Small intestine (tissue), 7 donors: ENCODE measurements around the gene DNAJB12. TPM values are rescaled to one million over a fixed set of nuclear protein-coding genes. Genes with fewer than 3 reads are reported as not detected.
A peak's percentile ranks its signal among the peaks of the same experiment; 100 is the strongest.
"Not testable (repeated sequence)": the region's sequence is repeated elsewhere in the genome, so short reads cannot be mapped to it uniquely, and the experiment has no call there.

ENCODE experiments used
- DNase-seq, 2 donors: peaks; one replicate each; pipeline versions ENCODE4 v3.0.0 to v3.0.0-alpha.2; 2013
- FAIRE-seq: peaks from 2 replicates; lab custom pipeline; 2012; peaks lifted over from hg19 to GRCh38; lab: Jason Lieb, UNC
- H3K27ac ChIP-seq, 3 donors: one replicate each; pipeline ENCODE4 v1.5.1; 2013; ENCODE audit warnings: low read length in 2 of 3, mild to moderate bottlenecking in 2 of 3, control low read depth in 1 of 3, inconsistent platforms in 1 of 3, low read depth in 1 of 3, moderate library complexity in 1 of 3
- H3K27me3 ChIP-seq, 3 donors: one replicate each; pipeline ENCODE4 v1.6.1; 2013; ENCODE audit warnings: low read length in 3 of 3, inconsistent platforms in 1 of 3; ENCODE audit not compliant: control insufficient read depth in 3 of 3, insufficient read depth in 3 of 3
- H3K36me3 ChIP-seq, 3 donors: one replicate each; pipeline ENCODE4 v1.6.1; 2013; ENCODE audit warnings: low read length in 3 of 3, inconsistent platforms in 1 of 3, low read depth in 1 of 3, mild to moderate bottlenecking in 1 of 3, moderate library complexity in 1 of 3; ENCODE audit not compliant: control insufficient read depth in 3 of 3, insufficient read depth in 2 of 3
- H3K4me1 ChIP-seq, 3 donors: one replicate each; pipeline ENCODE4 v1.6.1; 2013; ENCODE audit warnings: low read length in 2 of 3, inconsistent platforms in 1 of 3, low read depth in 1 of 3, mild to moderate bottlenecking in 1 of 3, moderate library complexity in 1 of 3; ENCODE audit not compliant: control insufficient read depth in 3 of 3, insufficient read depth in 2 of 3
- H3K4me3 ChIP-seq, 3 donors: one replicate each; pipeline ENCODE4 v1.5.1; 2013; ENCODE audit warnings: low read length in 3 of 3, control low read depth in 1 of 3, inconsistent platforms in 1 of 3, low read depth in 1 of 3, mild to moderate bottlenecking in 1 of 3, moderate library complexity in 1 of 3
- H3K9me3 ChIP-seq, 2 donors: one replicate each; pipeline ENCODE4 v1.6.1; 2013; ENCODE audit warnings: low read depth in 1 of 2, low read length in 1 of 2; ENCODE audit not compliant: control insufficient read depth in 2 of 2, insufficient read depth in 1 of 2
- whole genome bisulfite sequencing, 3 donors: extraction: QIAGEN DNeasy Blood & Tissue Kit; methylation state at CpG; one replicate each; pipeline ENCODE4 v1.1.7; 2013; 5-methylcytosine and 5-hydroxymethylcytosine counted together
- polyA plus RNA-seq, 4 donors: library from polyadenylated mRNA; stranded (reverse) in 3 of 4; unstranded in 1 of 4; fragments of 200-250 nt in 3 of 4; fragments of 120-200 nt in 1 of 4; gene quantifications; one replicate each; pipeline versions ENCODE4 v1.2.1 to v1.2.3, GENCODE V29; 2013
- donor health status: healthy with polysubstance abuse.
- donor health status: control.
- donor health status: control.
- donor health status: Bipolar disorder and iron deficiency.
- donor health status: healthy.

Gene DNAJB12
- polyA plus RNA-seq, 4 donors: 17.0 to 37.1 (median 22.9) TPM

DNA sequence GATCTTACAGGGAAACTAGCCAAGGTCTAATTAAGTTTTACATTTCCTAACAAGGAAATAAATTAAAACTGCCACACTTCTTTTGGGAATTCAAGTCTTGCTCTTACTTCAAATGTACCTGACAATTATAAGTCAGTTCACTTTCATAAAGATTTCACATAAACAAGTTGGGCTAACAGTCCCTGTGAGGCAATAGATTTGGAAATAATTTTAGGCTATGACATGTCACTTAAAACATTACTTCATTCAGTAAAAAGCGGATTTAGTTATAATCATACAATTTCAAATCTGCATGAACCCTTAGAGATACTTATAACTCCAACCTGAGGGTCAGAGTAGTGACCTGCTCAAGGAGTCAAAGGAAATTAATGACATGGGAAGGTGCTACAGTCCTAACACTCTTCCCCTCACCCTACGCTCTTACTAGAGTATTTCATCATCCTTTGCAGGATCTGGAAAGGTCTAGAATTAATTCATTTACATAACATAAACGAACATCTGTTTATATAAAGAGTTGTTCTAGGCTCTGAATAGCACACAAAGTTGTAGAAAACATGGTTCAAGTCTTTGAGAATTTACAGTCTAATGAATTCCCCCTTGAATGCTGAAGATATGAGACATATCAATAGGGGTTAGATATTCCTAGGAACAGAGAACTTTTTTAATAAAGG, 32.3 kb upstream of the DNAJB12 start:
- H3K4me3 ChIP-seq: no peak overlapping the region
- no peaks in the 10 kb centered on the region for H3K27me3 ChIP-seq
- peaks cover 0 to 10% (median 4%) of the 10 kb centered on the region in 3 donors for H3K36me3 ChIP-seq
- WGBS, 3 donors: 49 to 81% (median 78%) methylated on average over 3 of the region's 3 CpGs
- no peak overlapping the region for H3K27ac ChIP-seq
- no peak for DNase-seq
- peaks cover 0 to 7% (median 0%) of the 10 kb centered on the region in 3 donors for H3K4me1 ChIP-seq
- H3K9me3 ChIP-seq: no peaks in the 10 kb centered on the region
- no peak for FAIRE-seq

DNA sequence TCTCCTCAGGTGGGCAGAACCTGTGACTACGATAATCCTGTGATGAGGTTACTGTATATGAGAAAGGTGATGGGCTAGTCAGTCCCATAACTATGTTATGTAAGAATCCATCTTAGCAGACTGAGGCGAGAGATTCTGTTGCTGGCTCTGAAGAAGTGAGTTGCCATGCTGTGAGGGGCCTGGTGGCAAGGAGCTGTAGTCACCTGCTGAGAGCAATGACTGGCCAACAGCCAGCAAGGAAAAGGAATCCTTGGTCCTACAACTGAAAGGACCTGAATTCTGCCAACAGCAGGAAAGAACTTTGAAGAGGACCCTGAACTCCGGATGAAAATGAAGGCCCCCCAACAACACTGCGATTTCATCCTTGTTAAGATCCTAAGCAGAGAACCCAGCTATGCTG, 31.0 kb upstream of the DNAJB12 start:
- Histone ChIP-seq H3K4me1 (peaks cover 0 to 7% (median 0%) of the 10 kb centered on the region in 3 donors), H3K9me3 (no peaks in the 10 kb centered on the region), H3K27me3 (no peaks in the 10 kb centered on the region), H3K36me3 (peaks cover 0 to 6% (median 4%) of the 10 kb centered on the region in 3 donors), H3K4me3 (no peak overlapping the region), H3K27ac (no peak overlapping the region)
- DNase-seq (no peak), FAIRE-seq (no peak)
- WGBS, 3 donors: 92 to 96% (median 95%) methylated on average over 4 of the region's 4 CpGs

DNA sequence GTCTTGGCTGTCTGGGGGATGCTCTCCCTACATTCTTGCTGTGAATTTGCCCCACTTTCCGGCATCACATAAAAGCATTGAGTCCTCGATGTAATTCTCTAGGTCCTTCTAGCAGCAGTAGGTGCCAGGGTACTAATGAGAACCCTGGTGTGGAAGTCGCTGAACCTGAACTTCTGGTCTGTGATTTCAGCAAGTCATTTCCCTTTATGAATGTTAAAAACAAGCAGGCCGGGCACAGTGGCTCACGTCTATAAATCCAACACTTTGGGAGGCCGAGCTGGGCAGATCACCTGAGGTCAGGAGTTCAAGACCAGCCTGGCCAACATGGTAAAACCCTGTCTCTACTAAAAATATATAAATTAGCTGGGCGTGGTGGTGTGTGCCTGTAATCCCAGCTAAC, 30.3 kb upstream of the DNAJB12 start:
- WGBS, 3 donors: 75 to 78% (median 78%) methylated on average over 7 of the region's 7 CpGs

DNA sequence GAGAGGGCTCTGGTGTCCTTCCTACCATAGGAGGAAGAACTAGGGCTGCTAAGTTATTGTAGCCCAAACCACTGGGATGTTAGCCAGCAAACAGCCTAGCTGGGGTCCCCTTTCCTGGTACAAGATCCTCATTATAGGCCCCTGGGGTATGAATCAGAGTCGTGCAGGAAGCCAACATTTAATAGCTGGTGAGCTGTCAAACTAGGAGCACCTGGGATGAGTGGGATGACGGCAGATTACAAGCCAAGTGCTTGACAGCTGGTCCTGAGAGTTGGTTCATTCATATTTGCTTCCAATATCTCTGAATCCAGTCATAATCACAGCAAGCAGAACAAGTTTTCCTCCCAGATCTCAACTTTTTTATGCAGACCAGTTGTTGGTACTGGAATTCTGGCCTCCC, 25.1 kb upstream of the DNAJB12 start:
- Histone ChIP-seq H3K4me3 (no peak overlapping the region), H3K4me1 (no peaks in the 10 kb centered on the region), H3K27ac (no peak overlapping the region), H3K36me3 (peaks cover 0 to 21% (median 0%) of the 10 kb centered on the region in 3 donors), H3K9me3 (no peaks in the 10 kb centered on the region), H3K27me3 (no peaks in the 10 kb centered on the region)
- WGBS, 3 donors: 75 to 86% (median 77%) methylated on average over 2 of the region's 2 CpGs
- no peak for FAIRE-seq
- no peak for DNase-seq

More for the DNA sequence above, 30.3 kb upstream of the DNAJB12 start:
- not testable (repeated sequence) for H3K27me3 ChIP-seq, H3K4me1 ChIP-seq, DNase-seq, H3K4me3 ChIP-seq, H3K27ac ChIP-seq, FAIRE-seq, H3K36me3 ChIP-seq, H3K9me3 ChIP-seq

DNA sequence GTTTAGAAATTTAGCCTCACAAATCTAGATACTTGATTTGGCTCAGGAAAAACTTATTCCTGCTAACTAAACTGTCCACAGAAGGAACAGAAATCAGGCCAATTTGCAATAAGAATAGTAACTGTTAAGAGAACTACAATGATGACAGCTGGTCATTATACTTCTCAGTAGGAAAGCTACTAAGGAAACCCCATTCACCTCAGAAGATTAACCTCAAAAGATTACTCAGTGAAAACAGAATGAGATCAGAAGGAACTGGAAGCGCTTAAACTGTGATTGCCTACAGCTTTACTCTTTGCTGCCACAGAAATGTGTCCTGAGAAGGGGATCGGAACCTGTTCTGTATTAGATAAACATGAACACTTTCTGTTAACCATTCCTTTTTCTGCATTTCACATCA, 24.3 kb upstream of the DNAJB12 start:
- FAIRE-seq: no peak

DNA sequence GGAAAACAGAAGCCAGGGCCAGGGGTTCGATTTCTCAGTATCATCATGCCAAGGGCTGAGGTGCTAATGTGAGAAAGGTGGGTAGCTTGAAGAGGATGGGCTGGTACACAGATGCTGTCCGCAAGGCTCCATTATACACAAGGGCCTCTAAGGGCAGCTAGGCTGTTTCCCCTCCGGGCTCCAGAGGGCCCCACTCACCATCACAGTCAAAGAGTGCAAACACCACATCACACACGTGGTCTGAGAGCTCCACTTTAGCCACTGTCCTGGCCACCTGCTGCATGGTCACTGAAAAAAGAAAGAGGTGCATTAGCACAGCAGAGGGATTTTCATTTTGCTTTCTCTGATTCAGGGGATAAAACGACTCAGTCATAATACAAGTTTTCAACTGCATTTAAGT, 20.9 kb upstream of the DNAJB12 start:
- peak; percentile 9 to 16 for DNase-seq
- Histone ChIP-seq H3K9me3 (no peaks in the 10 kb centered on the region), H3K36me3 (peaks cover 0 to 49% (median 0%) of the 10 kb centered on the region in 3 donors), H3K4me3 (no peak overlapping the region), H3K4me1 (no peaks in the 10 kb centered on the region), H3K27me3 (no peaks in the 10 kb centered on the region), H3K27ac (no peak overlapping the region)
- 66 to 78% (median 73%) methylated on average over 5 of the region's 5 CpGs for WGBS, 3 donors
- no peak for FAIRE-seq

More for the DNA sequence above, 24.3 kb upstream of the DNAJB12 start:
- peaks cover 0 to 23% (median 0%) of the 10 kb centered on the region in 3 donors for H3K36me3 ChIP-seq
- H3K4me3 ChIP-seq: no peak overlapping the region
- H3K4me1 ChIP-seq: no peaks in the 10 kb centered on the region
- DNase-seq: no peak
- H3K27me3 ChIP-seq: no peaks in the 10 kb centered on the region
- no peak overlapping the region for H3K27ac ChIP-seq
- 93 to 97% (median 97%) methylated on average over 2 of the region's 2 CpGs for WGBS, 3 donors
- no peaks in the 10 kb centered on the region for H3K9me3 ChIP-seq

DNA sequence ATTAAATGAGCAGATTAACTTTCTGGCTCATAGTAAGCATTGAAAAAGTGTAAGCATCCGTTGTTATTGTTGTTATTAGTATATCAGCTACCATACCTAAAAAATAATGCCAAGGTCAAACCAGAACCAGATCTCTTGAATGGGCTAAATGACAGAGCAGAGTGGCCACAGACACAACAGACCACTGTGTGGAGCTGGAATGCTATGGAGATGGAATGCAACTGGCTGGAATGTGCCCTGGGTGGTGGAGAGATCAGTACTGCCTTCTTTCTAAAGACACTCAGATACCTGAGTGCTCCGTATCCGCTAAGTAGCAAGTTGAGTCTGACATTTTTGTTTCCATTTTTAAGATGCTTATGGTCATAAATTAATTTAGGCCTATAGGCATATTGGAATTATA, 20.5 kb upstream of the DNAJB12 start:
- FAIRE-seq (no peak), DNase-seq (no peak)
- Histone ChIP-seq H3K9me3 (no peaks in the 10 kb centered on the region), H3K27me3 (no peaks in the 10 kb centered on the region), H3K4me1 (no peaks in the 10 kb centered on the region), H3K4me3 (no peak overlapping the region), H3K36me3 (peaks cover 0 to 50% (median 0%) of the 10 kb centered on the region in 3 donors), H3K27ac (no peak overlapping the region)
- WGBS, 3 donors: 81 to 92% (median 91%) methylated on average over 3 of the region's 3 CpGs

DNA sequence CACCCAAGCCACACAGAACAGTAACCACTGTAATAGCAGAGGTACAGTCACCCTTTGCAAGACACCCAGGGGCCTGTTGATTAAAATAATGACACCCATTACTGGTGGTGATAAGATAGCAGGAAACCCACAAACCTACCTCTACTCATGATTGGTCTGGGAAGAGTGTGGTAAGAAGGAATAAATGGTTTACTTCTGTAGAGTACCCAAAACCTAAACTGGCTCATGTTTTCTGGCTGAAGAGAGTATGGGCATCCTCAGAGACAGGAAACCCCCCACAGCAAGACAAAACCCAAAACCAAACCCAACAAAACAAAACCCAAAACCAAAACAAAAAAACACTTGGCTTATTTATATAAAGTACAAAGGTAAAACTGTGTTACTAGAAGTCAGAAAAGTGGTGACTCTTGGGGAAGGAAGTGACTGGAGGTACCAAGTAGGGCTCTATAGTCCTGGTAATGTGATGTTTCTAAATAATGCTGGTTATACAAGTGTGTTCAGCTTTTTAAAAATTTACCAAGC, 15.5 kb upstream of the DNAJB12 start:
- H3K36me3 ChIP-seq: peaks cover 4 to 67% (median 5%) of the 10 kb centered on the region in 3 donors

More for the DNA sequence above, 15.5 kb upstream of the DNAJB12 start:
- no peak overlapping the region for H3K4me3 ChIP-seq
- H3K9me3 ChIP-seq: no peaks in the 10 kb centered on the region
- H3K4me1 ChIP-seq: no peaks in the 10 kb centered on the region
- H3K27ac ChIP-seq: no peak overlapping the region
- FAIRE-seq: no peak
- H3K27me3 ChIP-seq: no peaks in the 10 kb centered on the region
- peak in 1 of 2 donors; percentile 54 for DNase-seq
